Ovary (tissue), 9 donors: ENCODE results near the gene STRN4. TPM values are rescaled to one million over a fixed set of nuclear protein-coding genes. Genes with fewer than 3 reads are reported as not detected.

Experiments used
- DNase-seq, 5 donors: peaks; one replicate each; pipeline ENCODE4 v3.0.0-alpha.2; 2019 to 2020
- H3K27ac ChIP-seq, 2 donors: fragments of 200-600 bp; one replicate each; pipeline versions ENCODE4 v1.5.1 to v1.8.0; 2019 to 2022
- H3K27me3 ChIP-seq: fragments of 200-600 bp; one replicate; pipeline ENCODE4 v1.8.0; 2022
- H3K36me3 ChIP-seq: fragments of 200-600 bp; sonication (generic); one replicate; pipeline ENCODE4 v1.5.1; 2019
- H3K4me1 ChIP-seq: one replicate; pipeline ENCODE4 v1.8.1; 2013; ENCODE audit warnings: mild to moderate bottlenecking, moderate library complexity; ENCODE audit not compliant: insufficient read depth
- H3K4me3 ChIP-seq: fragments of 200-600 bp; sonication (generic); one replicate; pipeline ENCODE4 v1.5.1; 2017
- H3K9me3 ChIP-seq, 2 donors: fragments of 200-600 bp in 1 of 2; sonication (generic) in 1 of 2; one replicate each; pipeline versions ENCODE4 v1.5.1 to v1.8.1; 2013 to 2019; ENCODE audit warnings: mild to moderate bottlenecking in 1 of 2, moderate library complexity in 1 of 2
- CTCF ChIP-seq, 3 donors: fragments of 450-650 bp in 2 of 3; fragments of 200-600 bp in 1 of 3; IDR thresholded peaks; one replicate each; pipeline versions ENCODE4 v1.5.1 to v1.8.0; 2016 to 2022; ENCODE audit warnings: antibody characterized with exemption in 3 of 3, mild to moderate bottlenecking in 1 of 3
- EP300 ChIP-seq: sonication (generic); formaldehyde crosslinking; IDR thresholded peaks from one replicate; pipeline ENCODE4 v1.6.1; 2017; ENCODE audit warnings: antibody characterized with exemption
- POLR2A ChIP-seq: fragments of 450-650 bp; IDR thresholded peaks from one replicate; pipeline ENCODE4 v1.6.1; 2017; ENCODE audit warnings: antibody characterized with exemption, mild to moderate bottlenecking, moderate library complexity
- WGBS, 3 donors: extraction: QIAGEN DNeasy Blood & Tissue Kit in 1 of 3; methylation state at CpG; one replicate each; pipeline versions ENCODE4 v1.1.5 to v1.1.7; 2013 to 2017; 5-methylcytosine and 5-hydroxymethylcytosine counted together
- intact Hi-C, 4 donors: fragments of 100-400 bp; cut with DNase I; formaldehyde crosslinking; loops; one replicate each; pipeline versions ENCODE4 v1.11.0 to v1.15.1; 2022 to 2023
- microRNA counts: library from miRNA; unstranded; fragments of <30 nt; microRNA quantifications from one replicate; lab custom pipeline; 2016
- microRNA-seq, 3 donors: library from miRNA; unstranded; fragments of <30 nt; microRNA quantifications; one replicate each; pipeline versions ENCODE4 to v1.2.0, GENCODE V29; 2019 to 2020
- polyA plus RNA-seq, 2 donors: library from polyadenylated mRNA; stranded (reverse); fragments of 200-250 nt in 1 of 2; fragments of 350-450 nt in 1 of 2; fragmentation: Illumina TruSeq in 1 of 2; extraction: RNeasy Lipid Tissue Mini Kit (QIAGEN cat#74804) in 1 of 2; gene quantifications; one replicate each; pipeline ENCODE4 v1.2.3, GENCODE V29; 2013 to 2014
- small RNA-seq: library from RNA; depleted of rRNA; stranded (forward); fragments of <200 nt; gene quantifications from one replicate; pipeline ENCODE3, GENCODE V24; 2016
- total RNA-seq, 7 donors: library from RNA; depleted of rRNA in 2 of 7; stranded (reverse); fragments of >200 nt in 2 of 7; fragmentation: NEBNext Ultra II Directional in 3 of 7; extraction: Animal tissue kit (Norgen Biotek cat#: 25700) in 3 of 7; gene quantifications; one replicate each; pipeline versions ENCODE4 v1.1.0 to v1.2.4, GENCODE V29; 2016 to 2023
- donor health status: DM: no; HTN: no; CAD: no; lungs with moderate emphysema.
- donor health status: DM: no; HTN: no; CAD: no.
- donor health status: Bipolar disorder and iron deficiency.
- donor health status: DM: yes; HTN: yes; CAD: no.
- donor health status: DM: no; HTN: no; CAD: no.
- donor health status: DM: yes; HTN: yes; CAD: no.

The STRN4 gene
- total and polyA plus RNA-seq, 9 donors = 34.8 to 85.3 (median 59.1) TPM

- intact Hi-C loops = no loop called here
- Histone ChIP-seq H3K36me3 (no peaks in the 10 kb centered on the region), H3K9me3 (no peaks in the 10 kb centered on the region), H3K27ac (no peak overlapping the region), H3K4me3 (no peak overlapping the region), H3K27me3 (no peaks in the 10 kb centered on the region), H3K4me1 (peaks cover 2% of the 10 kb centered on the region)
- TF ChIP-seq EP300 = no peak
- no peak for TF ChIP-seq CTCF (IDR thresholded peaks at IDR 0.05)
- no peak for TF ChIP-seq POLR2A
- 80 to 89% (median 85%) methylated on average over 21 of the region's 21 CpGs for WGBS, 3 donors
- peak in 2 of 5 donors; percentile 36 to 47 for DNase-seq
Observed at GRCh38 chr19:46674416-46675178, 71.7 kb downstream of the STRN4 start.

DNA sequence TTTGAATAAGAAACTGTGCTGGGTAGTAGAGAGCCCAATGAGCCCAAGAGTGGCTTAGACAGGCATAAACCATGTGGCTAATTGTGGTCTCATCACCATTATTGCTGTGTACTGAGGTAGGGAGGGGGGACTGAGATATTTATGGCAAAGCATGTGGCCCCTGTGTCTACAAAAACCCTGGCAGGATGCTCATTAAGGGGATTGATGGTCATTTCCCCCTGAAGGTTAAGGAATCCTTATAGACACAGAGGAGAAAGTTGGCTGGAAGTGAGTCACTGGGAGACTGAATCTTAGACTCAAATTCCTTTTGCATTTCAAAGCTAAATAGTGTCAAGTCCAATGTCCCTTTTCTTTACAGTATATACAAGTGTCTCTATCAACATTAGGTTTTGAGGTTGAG lies 75.4 kb downstream of the STRN4 start:
- TF ChIP-seq POLR2A (no peak), CTCF (IDR thresholded peaks at IDR 0.05) (no peak), EP300 (no peak)
- intact Hi-C loops = no loop called here
- no peaks in the 10 kb centered on the region for H3K9me3 ChIP-seq
- DNase-seq = no peak
- no peaks in the 10 kb centered on the region for H3K27me3 ChIP-seq
- peaks cover 2% of the 10 kb centered on the region for H3K4me1 ChIP-seq
- no peak overlapping the region for H3K4me3 ChIP-seq
- no peak overlapping the region for H3K27ac ChIP-seq
- no peaks in the 10 kb centered on the region for H3K36me3 ChIP-seq

MicroRNAs within 50 kb of the gene (microRNA counts, 767-probe panel; counts per million panel counts)
- 3,290 counts per million, percentile 86 among the panel's probes with 10 or more counts for microRNA hsa-miR-320e (lab: Ali Mortazavi, UCI)

Small RNA genes within 50 kb of the gene (microRNA-seq; reads per million reads assigned to microRNA genes)
- 4.5 to 12.9 (median 9.1) reads per million in 3 donors for gene MIR320E

Small RNA genes within 50 kb of the gene (small RNA-seq; reads per million reads assigned to genes)
- gene MIR320E (0.30 reads per million), gene RF00019 (not detected), gene RN7SL364P (not detected)

Other genes starting within 250 kb of the STRN4 start
- gene CALM3, start 145.1 kb downstream of the STRN4 start, total RNA-seq = 100 to 1,000 TPM in 5 of 7 donors, 10 to 100 TPM in 2; 80.5 to 312 (median 225) TPM
- 100 to 1,000 TPM; 191 to 646 TPM for gene CALM3, start 145.1 kb downstream of the STRN4 start, polyA plus RNA-seq
- 1 to 10 TPM in 3 of 7 donors, under 1 TPM in 4; 0.24 to 1.5 (median 0.71) TPM for gene PTGIR, start 121.4 kb downstream of the STRN4 start, total RNA-seq
- gene PTGIR, start 121.4 kb downstream of the STRN4 start, polyA plus RNA-seq = 1 to 10 TPM in 1 of 2 donors, under 1 TPM in 1; 0.55 to 1.8 TPM
- gene GNG8, start 110.2 kb downstream of the STRN4 start, total RNA-seq = not detected
- not detected for gene GNG8, start 110.2 kb downstream of the STRN4 start, polyA plus RNA-seq
- gene DACT3, start 85.3 kb downstream of the STRN4 start, total RNA-seq = 10 to 100 TPM in 6 of 7 donors, 1 to 10 TPM in 1; 7.6 to 56.5 (median 20.8) TPM
- gene DACT3, start 85.3 kb downstream of the STRN4 start, polyA plus RNA-seq = 10 to 100 TPM; 15.2 to 51.3 TPM
- gene PRKD2, start 29.3 kb downstream of the STRN4 start, total RNA-seq = 10 to 100 TPM; 21.2 to 55.4 (median 46.6) TPM
- gene PRKD2, start 29.3 kb downstream of the STRN4 start, polyA plus RNA-seq = 10 to 100 TPM; 17.7 to 29.7 TPM
- 10 to 100 TPM; 10.9 to 24.4 (median 19.0) TPM for gene FKRP, start 393 bp downstream of the STRN4 start, total RNA-seq
- gene FKRP, start 393 bp downstream of the STRN4 start, polyA plus RNA-seq = 10 to 100 TPM; 10.7 to 12.0 TPM
- 100 to 1,000 TPM in 1 of 7 donors, 10 to 100 TPM in 6; 42.4 to 339 (median 65.1) TPM for gene SLC1A5, start 42.1 kb upstream of the STRN4 start, total RNA-seq
- 10 to 100 TPM; 26.8 to 47.9 TPM for gene SLC1A5, start 42.1 kb upstream of the STRN4 start, polyA plus RNA-seq
- 10 to 100 TPM; 39.9 to 86.3 (median 57.0) TPM for gene AP2S1, start 104.4 kb upstream of the STRN4 start, total RNA-seq
- 10 to 100 TPM; 57.0 to 78.2 TPM for gene AP2S1, start 104.4 kb upstream of the STRN4 start, polyA plus RNA-seq
- 10 to 100 TPM; 20.9 to 74.8 (median 51.2) TPM for gene ARHGAP35, start 114.5 kb upstream of the STRN4 start, total RNA-seq
- 10 to 100 TPM; 23.1 to 32.5 TPM for gene ARHGAP35, start 114.5 kb upstream of the STRN4 start, polyA plus RNA-seq